A204.1 (cell line): Measurements from ENCODE around the gene ACY1.

Source experiments
- FAIRE-seq: peaks from 2 replicates; lab custom pipeline; 2012; peaks lifted over from hg19 to GRCh38; lab: Jason Lieb, UNC

The ACY1 gene

DNA sequence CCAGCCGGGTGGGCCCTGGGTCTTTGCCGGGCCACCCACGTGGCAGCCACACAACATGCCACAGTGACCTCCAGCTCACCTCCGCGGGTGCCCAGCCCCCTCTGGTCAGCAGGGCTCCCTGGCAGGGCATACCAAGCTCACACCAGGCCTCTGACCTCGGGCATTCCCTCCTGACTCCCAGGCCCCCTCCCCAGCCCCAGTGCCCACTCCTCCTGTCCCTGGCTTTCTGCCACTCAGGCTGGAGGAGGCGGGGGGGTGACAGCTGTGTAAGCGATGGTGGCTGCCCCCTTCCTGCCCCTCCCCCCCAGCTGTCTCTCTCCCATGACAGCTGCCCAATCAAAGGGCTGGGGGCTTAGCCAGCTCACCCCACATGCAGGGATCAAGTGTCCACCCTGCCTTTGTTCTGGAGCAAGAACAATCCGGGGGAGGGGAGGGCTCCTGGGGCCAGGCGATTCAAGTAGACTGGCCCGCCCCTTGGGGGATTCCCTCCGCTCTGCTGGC lies 19.3 kb upstream of the ACY1 start:
- FAIRE-seq, result no peak

- no peak for FAIRE-seq
Measured at GRCh38 chr3:51964521-51964920, 18.8 kb upstream of the ACY1 start.

- FAIRE-seq, result no peak
Measured at GRCh38 chr3:51966016-51966415, 17.3 kb upstream of the ACY1 start.

DNA sequence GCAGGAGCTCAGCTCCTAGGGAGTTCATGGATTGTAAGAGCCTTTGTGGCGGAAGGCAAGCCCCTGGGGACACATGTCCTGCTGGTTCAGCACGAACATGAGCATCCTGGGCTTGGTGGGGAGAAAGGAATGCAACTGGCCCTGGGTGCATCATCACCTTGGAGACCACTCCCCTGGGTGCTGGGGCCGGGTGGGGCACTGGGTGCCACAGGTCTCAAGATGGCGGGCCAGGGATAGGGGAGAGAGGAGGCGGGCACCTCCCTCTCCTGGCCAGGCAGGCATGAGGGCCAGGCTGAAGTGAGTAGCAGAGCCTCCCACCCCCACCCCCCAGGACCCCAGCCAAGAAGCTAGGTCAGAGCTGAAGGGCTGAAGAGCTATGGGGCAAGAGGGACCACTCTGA lies 16.8 kb upstream of the ACY1 start:
- no peak for FAIRE-seq

GRCh38 chr3:51966922-51967383 lies 16.4 kb upstream of the ACY1 start:
- no peak for FAIRE-seq

DNA sequence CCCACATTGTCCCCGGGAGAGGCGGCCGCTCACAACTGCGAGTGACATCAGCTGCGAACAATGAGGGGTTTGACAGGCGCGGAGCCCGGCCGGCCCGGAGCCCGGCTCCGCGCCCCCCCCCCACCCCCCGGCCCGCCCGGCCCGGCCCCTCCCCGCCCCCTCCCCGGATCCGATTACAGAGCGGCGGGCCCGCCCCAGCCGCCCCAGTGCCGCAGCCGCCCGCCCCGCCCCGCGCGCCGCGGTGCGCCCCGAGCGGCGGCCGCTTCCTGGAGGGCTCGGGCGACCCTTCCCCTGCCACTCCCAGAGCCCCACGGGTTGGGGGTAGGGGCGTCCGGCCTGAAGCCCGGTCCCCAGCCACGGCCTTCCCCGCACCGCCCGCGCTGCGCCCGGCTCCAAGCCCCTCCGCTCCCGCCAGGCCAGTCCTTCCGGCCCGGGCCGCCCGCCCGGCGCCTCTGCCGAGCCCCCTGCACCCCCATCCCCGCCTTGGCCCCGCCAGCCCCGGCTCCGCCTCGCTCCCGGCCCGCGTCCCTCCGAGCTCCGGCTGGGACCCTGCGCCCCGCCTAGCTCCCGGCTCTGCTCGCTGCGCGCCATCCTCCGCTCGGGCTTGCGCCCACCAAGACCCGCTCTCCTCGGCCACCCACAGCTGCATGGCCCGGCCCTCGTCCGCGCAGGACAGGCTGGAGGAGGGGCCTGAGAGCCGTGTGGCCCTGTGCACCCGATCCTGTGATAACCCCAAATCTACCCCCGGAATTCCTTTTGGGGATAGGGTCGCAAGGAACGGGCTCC lies 15.8 kb upstream of the ACY1 start, which contains the start of gene PCBP4:
TSS of gene PCBP4 (minus strand) at position 71 of the 786 bp plus-strand sequence. CDS start 6,214 bp downstream, outside the sequence.
- FAIRE-seq, result no peak

DNA sequence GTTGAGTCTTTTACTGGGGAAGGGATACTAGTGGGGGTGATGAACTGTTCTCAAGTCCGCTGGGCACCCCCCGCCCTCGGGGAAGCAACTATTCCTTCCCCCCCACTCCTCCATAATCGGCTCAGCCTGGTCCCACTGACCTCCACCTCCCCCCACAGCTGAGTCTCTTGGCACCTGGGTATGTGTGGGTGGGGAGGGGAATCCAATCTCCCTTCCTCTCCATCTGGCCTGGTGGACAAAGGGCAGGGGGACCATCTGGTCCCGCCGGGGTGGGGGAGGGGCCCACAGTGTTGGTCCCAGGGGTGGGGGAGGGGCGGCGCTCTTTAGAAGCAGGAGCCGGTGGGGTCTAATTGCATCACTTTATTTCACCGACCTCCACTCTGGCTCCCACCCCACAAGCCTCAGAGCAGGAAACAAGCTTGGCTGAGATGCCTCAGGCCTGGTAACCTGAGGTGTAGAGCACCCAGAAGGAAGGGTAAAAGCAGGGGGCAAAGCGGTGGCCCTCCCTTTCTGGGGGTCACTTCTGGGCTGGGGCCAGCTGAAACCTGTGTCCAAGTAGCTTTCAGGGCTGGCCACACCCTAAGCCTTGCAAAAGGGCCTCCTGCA lies 15.1 kb upstream of the ACY1 start:
- no peak for FAIRE-seq

DNA sequence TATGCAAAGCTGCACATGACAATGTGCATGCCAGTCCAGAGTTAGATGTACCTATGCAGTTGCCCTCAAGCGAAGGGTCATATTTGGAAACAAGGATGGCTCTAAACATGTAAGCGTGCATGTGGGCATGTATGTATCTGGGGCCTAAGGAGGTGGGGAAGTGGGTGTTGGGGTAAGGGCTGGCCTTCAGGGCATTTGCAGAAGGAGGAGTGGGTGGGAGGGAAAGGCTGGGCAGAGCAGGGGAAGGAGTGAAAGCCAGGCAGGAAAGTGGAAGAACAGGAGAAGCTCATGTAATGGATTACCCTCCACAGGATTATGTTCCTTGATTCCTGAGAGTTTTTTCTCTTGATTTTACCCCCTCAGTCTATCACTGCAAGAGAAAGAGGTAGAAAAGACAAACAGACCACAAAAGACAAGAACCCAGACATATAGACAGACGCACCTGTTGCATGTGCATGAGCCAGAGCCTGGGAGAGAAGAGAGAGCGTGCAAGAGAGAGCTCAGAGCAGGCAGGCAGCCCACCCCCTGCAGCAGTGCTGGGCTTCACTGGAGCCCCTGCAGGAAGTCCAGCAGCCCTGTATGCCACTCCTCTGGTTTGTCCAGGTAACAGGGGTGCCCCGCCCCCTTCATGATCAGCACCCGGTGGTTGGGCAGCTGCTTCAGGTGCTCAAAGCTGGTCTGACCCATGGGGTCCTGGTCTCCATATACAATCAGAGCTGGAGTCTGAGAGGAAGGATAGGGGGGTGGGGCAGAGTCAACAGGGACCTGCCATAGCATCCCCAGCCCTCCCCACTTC lies 14.3 kb upstream of the ACY1 start:
- no peak for FAIRE-seq

DNA sequence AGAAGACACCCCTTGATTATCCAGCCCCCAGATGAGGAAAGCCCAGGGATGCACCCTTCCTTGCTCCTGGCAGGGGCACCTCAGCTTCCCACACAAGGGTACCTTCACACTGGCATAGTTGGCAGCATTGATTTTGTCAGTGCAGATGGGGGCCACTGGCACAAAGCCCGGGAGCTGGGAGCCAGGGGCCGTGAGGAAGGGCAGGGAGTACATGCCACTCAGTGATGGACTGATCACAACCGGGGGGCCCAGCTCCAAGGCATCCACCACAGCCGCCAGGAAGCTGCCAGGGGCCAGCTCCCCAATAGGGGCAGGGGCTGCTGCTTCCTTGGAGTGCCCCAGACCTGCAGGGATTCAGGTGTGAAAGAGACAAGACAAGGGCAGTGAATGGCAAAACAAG lies 13.5 kb upstream of the ACY1 start:
- FAIRE-seq, result no peak

GRCh38 chr3:51970606-51971300 lies 12.6 kb upstream of the ACY1 start:
- FAIRE-seq, result no peak

DNA sequence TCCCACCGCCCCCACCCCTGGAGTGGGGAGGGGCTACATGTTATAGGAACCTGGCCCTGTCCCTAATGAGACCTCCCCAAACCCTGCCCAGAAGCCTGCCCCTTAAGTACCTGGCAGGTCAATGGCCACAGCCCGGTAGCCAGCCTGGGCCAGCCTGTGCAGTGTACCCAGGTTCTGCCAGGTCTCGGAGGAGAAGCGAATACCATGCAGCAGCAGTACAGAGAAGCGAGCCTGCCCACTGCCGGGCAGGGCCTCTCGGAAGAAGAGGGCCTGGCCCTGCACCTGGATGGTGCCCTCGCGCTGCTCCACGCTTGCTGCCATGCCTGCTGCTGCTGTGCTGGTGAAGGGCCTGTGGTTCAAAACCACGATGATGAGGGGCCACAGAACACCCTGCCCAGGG lies 12.0 kb upstream of the ACY1 start:
- no peak for FAIRE-seq

GRCh38 chr3:51974277-51974962 lies 8.9 kb upstream of the ACY1 start:
- no peak for FAIRE-seq

DNA sequence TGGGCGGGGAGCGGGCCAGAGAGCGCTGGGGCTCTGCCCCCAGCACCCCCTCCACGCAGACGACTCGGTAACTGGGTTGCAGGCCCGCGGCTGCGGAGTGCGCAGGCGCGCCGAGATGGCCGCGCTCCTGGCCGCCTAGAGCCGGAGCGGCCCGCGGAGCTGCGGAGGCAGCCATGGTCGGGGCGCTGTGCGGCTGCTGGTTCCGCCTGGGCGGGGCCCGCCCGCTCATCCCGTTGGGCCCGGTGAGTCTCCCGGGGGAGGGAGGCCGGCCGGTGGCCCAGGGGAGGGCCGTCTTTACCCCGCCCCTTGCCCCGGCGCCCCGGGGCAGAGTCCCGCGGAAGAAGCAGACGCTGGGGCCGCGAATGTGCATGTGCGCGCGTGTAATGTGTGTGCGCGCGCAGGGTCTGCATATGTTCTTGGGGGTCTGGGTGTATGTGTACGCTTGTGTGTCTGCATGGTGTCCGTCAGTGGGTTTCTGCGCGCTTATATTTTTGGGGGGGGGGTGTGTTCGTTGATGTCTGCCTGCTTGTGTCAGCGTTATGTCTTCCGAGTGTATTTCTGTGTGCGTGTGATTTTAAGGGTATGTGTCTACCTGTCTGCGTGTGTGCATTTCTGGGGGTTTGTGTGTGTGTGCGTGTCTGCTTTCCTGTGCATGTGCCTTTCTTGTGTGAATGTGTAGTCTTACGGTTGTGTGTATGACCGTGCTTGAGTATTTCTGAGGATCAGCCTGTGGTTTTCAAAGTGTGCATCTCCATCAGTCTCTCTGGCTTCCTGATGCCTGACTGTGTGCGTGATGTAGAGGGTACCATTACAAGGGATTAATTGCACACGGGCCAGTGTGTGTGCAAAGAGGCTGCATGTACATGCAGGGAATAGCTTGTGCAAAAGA lies 8.1 kb upstream of the ACY1 start, which contains the start of gene ABHD14A:
TSS of gene ABHD14A (plus strand) at position 102 of the 889 bp plus-strand sequence. CDS start at position 174, 72 bp downstream.
- no peak for FAIRE-seq

- no peak for FAIRE-seq
Measured at GRCh38 chr3:51975852-51976549, 7.3 kb upstream of the ACY1 start.

- no peak for FAIRE-seq
Measured at GRCh38 chr3:51977446-51978142, 5.7 kb upstream of the ACY1 start.

DNA sequence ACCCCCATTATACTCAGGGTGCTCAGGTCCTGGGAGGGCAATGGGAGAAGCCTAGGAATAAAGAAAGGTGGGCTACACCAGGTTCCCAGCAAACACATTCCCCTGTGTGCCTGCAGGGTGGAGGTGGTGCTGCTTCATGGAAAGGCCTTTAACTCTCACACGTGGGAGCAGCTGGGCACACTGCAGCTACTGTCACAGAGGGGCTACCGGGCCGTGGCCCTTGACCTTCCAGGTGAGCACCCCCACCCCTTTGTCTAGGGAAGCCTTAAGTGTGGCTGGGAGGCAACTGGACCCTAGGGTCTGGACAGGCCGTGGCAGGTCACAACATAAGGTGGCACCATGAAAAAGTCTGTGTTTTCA lies 5.2 kb upstream of the ACY1 start:
- no peak for FAIRE-seq

- no peak for FAIRE-seq
Measured at GRCh38 chr3:51980253-51980652, 3.1 kb upstream of the ACY1 start.

DNA sequence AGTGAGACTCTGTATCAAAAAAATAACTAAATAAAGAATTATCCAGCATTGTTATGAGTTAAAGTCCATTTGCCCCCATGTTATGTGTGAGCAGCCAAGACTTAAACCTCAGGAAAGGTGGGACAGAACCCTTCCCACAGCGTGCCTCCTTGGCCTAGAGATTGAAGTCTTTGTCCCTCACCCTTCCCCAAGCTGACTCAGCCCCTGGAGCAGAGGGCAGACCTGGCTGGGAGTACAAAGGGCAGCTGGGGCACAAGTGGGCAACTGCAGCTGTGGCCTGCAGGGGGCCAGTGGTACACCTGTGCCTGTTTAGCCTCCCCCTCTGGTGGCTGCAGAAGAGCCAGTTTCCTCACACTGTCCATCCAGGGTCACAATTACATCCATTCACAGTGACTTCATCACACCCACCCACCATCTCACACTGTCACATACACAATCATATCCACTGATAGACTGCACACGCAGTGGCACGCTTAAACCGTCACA lies 940 bp upstream of the ACY1 start:
- FAIRE-seq, result no peak
